Stimulated activated CD4-positive, alpha-beta T cell treated with anti-CD3 and anti-CD28 coated beads, Interleukin-2, amount 100 ng/mL, for 48 hours (primary cell): ENCODE measurements around the gene KCNJ14.

ENCODE experiments used
- DNase-seq, 2 donors: peaks; one replicate each; pipeline ENCODE4 v3.0.0-alpha.2; 2020

KCNJ14 gene

GRCh38 chr19:48509467-48510194 is 54.3 kb downstream of the KCNJ14 start:
- DNase-seq, result no peak

- peak; percentile 68 to 74 for DNase-seq
Observed at GRCh38 chr19:48510421-48511268, 55.3 kb downstream of the KCNJ14 start.

- no peak for DNase-seq
Observed at GRCh38 chr19:48511321-48511731, 56.0 kb downstream of the KCNJ14 start.

- peak; percentile 58 to 63 for DNase-seq
Observed at GRCh38 chr19:48511800-48512503, 56.6 kb downstream of the KCNJ14 start, which contains the start of gene LMTK3. Gene LMTK3, minus strand, starts transcription at chr19:48511835. Its CDS starts 259 bp downstream, at chr19:48511576.

GRCh38 chr19:48512504-48513288 is 57.3 kb downstream of the KCNJ14 start:
- no peak for DNase-seq

GRCh38 chr19:48513289-48514122 is 58.1 kb downstream of the KCNJ14 start:
- DNase-seq, result peak; percentile 51 to 57

GRCh38 chr19:48514123-48514458 is 58.7 kb downstream of the KCNJ14 start:
- no peak for DNase-seq

- DNase-seq, result no peak
Observed at GRCh38 chr19:48516536-48516935, 61.2 kb downstream of the KCNJ14 start.
